Left forelimb (tissue), 1 donor: ENCODE data around the gene RAB3IL1.
A peak's percentile ranks its signal among the peaks of the same experiment; 100 is the strongest.

Experiments
- DNase-seq: peaks from one replicate; pipeline ENCODE4 v3.0.0-alpha.2; 2018; ENCODE audit warnings: low spot score

The RAB3IL1 gene

GRCh38 chr11:61905067-61905696 lies 12.2 kb downstream of the RAB3IL1 start:
- no peak for DNase-seq

GRCh38 chr11:61904539-61905048 lies 12.8 kb downstream of the RAB3IL1 start:
- no peak for DNase-seq

- no peak for DNase-seq
These were observed 13.5 kb downstream of the RAB3IL1 start for GRCh38 chr11:61903845-61904244.

- DNase-seq: no peak
These were observed 15.1 kb downstream of the RAB3IL1 start for GRCh38 chr11:61902313-61902712.

GRCh38 chr11:61901397-61901796 lies 16.0 kb downstream of the RAB3IL1 start:
- no peak for DNase-seq

GRCh38 chr11:61900251-61900650 lies 17.1 kb downstream of the RAB3IL1 start:
- no peak for DNase-seq

- DNase-seq: peak; percentile 91
These were observed 18.1 kb downstream of the RAB3IL1 start for GRCh38 chr11:61899146-61899841.

- no peak for DNase-seq
These were observed 19.2 kb downstream of the RAB3IL1 start for GRCh38 chr11:61898247-61898582.

GRCh38 chr11:61897387-61898246 lies 19.7 kb downstream of the RAB3IL1 start:
- peak; percentile 86 for DNase-seq

- no peak for DNase-seq
These were observed 20.5 kb downstream of the RAB3IL1 start for GRCh38 chr11:61896665-61897386.

- no peak for DNase-seq
These were observed 21.7 kb downstream of the RAB3IL1 start for GRCh38 chr11:61895718-61896059.

- no peak for DNase-seq
These were observed 22.2 kb downstream of the RAB3IL1 start for GRCh38 chr11:61895046-61895717.

- DNase-seq: no peak
These were observed 23.4 kb downstream of the RAB3IL1 start for GRCh38 chr11:61893981-61894380.

GRCh38 chr11:61892085-61892370 lies 25.3 kb downstream of the RAB3IL1 start:
- no peak for DNase-seq

- DNase-seq: peak; percentile 85
These were observed 25.9 kb downstream of the RAB3IL1 start, which contains the start of gene FADS3 for GRCh38 chr11:61891331-61892084. FADS3 (minus strand) TSS chr11:61891545; CDS start chr11:61891381, 164 bp downstream.

GRCh38 chr11:61890529-61891330 lies 26.6 kb downstream of the RAB3IL1 start:
- no peak for DNase-seq

GRCh38 chr11:61889831-61890230 lies 27.5 kb downstream of the RAB3IL1 start:
- DNase-seq: no peak

GRCh38 chr11:61888590-61888989 lies 28.8 kb downstream of the RAB3IL1 start:
- DNase-seq: no peak

- DNase-seq: no peak
These were observed 29.4 kb downstream of the RAB3IL1 start for GRCh38 chr11:61887839-61888494.

GRCh38 chr11:61886643-61887042 lies 30.7 kb downstream of the RAB3IL1 start:
- no peak for DNase-seq
